GM19193 (cell line): Measurements from ENCODE around the gene TPM4.

Source experiments
- POLR2A ChIP-seq: IDR thresholded peaks from 4 replicates; pipeline ENCODE4 v1.6.1; 2011; ENCODE audit not compliant: insufficient read depth, insufficient read length; ENCODE audit errors: extremely low read depth

The TPM4 gene

GRCh38 chr19:16098821-16099220 lies 22.5 kb downstream of the TPM4 start:
- TF ChIP-seq POLR2A = no peak

- TF ChIP-seq POLR2A = no peak
Measured at GRCh38 chr19:16100524-16100923, 24.2 kb downstream of the TPM4 start.

- TF ChIP-seq POLR2A = no peak
Measured at GRCh38 chr19:16104722-16105121, 28.4 kb downstream of the TPM4 start.

GRCh38 chr19:16106121-16106520 lies 29.8 kb downstream of the TPM4 start:
- TF ChIP-seq POLR2A = no peak

GRCh38 chr19:16111160-16111908 lies 35.0 kb downstream of the TPM4 start, which contains the start of gene RAB8A:
Gene RAB8A, plus strand, starts transcription at chr19:16111889. Its CDS starts 13 bp downstream, at chr19:16111902.
- peak; percentile 39 for TF ChIP-seq POLR2A

GRCh38 chr19:16111909-16112752 lies 35.8 kb downstream of the TPM4 start:
- TF ChIP-seq POLR2A = peak; percentile 78

- no peak for TF ChIP-seq POLR2A
Measured at GRCh38 chr19:16112778-16113177, 36.5 kb downstream of the TPM4 start.

GRCh38 chr19:16113727-16114126 lies 37.4 kb downstream of the TPM4 start:
- no peak for TF ChIP-seq POLR2A

- TF ChIP-seq POLR2A = no peak
Measured at GRCh38 chr19:16115301-16116039, 39.2 kb downstream of the TPM4 start.

- TF ChIP-seq POLR2A = no peak
Measured at GRCh38 chr19:16116067-16116466, 39.8 kb downstream of the TPM4 start.

- TF ChIP-seq POLR2A = no peak
Measured at GRCh38 chr19:16117594-16118033, 41.3 kb downstream of the TPM4 start.

GRCh38 chr19:16118489-16119033 lies 42.3 kb downstream of the TPM4 start:
- peak; percentile 66 for TF ChIP-seq POLR2A

GRCh38 chr19:16121141-16121540 lies 44.8 kb downstream of the TPM4 start:
- no peak for TF ChIP-seq POLR2A

- TF ChIP-seq POLR2A = no peak
Measured at GRCh38 chr19:16121967-16122366, 45.7 kb downstream of the TPM4 start.

- TF ChIP-seq POLR2A = no peak
Measured at GRCh38 chr19:16124953-16125352, 48.7 kb downstream of the TPM4 start.
